ENCODE data around the gene EYA3. TPM values are rescaled to one million over a fixed set of nuclear protein-coding genes. Genes with fewer than 3 reads are reported as not detected.

EYA3 gene
- total RNA-seq, 1 donor from 2014 or later = 15.7 TPM

- Mint-ChIP-seq H3K27ac (ENCODE audit: unreplicated experiment) (no peak overlapping the region), H3K27me3 (ENCODE audit: low read depth) (peaks cover 12% of the 10 kb centered on the region), H3K36me3 (ENCODE audit: low read depth) (no peaks in the 10 kb centered on the region), H3K4me1 (ENCODE audit: low read depth) (peaks cover 16% of the 10 kb centered on the region), H3K4me3 (ENCODE audit: unreplicated experiment) (no peak overlapping the region), H3K9me3 (ENCODE audit: low read depth) (no peaks in the 10 kb centered on the region)
- no peak for TF ChIP-seq CTCF (IDR thresholded peaks at IDR 0.05)
- peak; percentile 15 for DNase-seq (ENCODE audit: low spot score)
Observed at GRCh38 chr1:27937524-27937836, 150.9 kb downstream of the EYA3 start.

- DNase-seq (ENCODE audit: low spot score) = no peak
- H3K27me3 Mint-ChIP-seq (ENCODE audit: low read depth) = peaks cover 12% of the 10 kb centered on the region
- H3K9me3 Mint-ChIP-seq (ENCODE audit: low read depth) = no peaks in the 10 kb centered on the region
- peaks cover 16% of the 10 kb centered on the region for H3K4me1 Mint-ChIP-seq (ENCODE audit: low read depth)
- TF ChIP-seq CTCF (IDR thresholded peaks at IDR 0.05) = no peak
- no peak overlapping the region for H3K27ac Mint-ChIP-seq (ENCODE audit: unreplicated experiment)
- no peaks in the 10 kb centered on the region for H3K36me3 Mint-ChIP-seq (ENCODE audit: low read depth)
- H3K4me3 Mint-ChIP-seq (ENCODE audit: unreplicated experiment) = no peak overlapping the region
Observed at GRCh38 chr1:27936370-27936769, 152.0 kb downstream of the EYA3 start.

- no peaks in the 10 kb centered on the region for H3K9me3 Mint-ChIP-seq (ENCODE audit: low read depth)
- no peaks in the 10 kb centered on the region for H3K36me3 Mint-ChIP-seq (ENCODE audit: low read depth)
- peaks cover 12% of the 10 kb centered on the region for H3K27me3 Mint-ChIP-seq (ENCODE audit: low read depth)
- no peak overlapping the region for H3K27ac Mint-ChIP-seq (ENCODE audit: unreplicated experiment)
- H3K4me3 Mint-ChIP-seq (ENCODE audit: unreplicated experiment) = no peak overlapping the region
- peaks cover 16% of the 10 kb centered on the region for H3K4me1 Mint-ChIP-seq (ENCODE audit: low read depth)
- TF ChIP-seq CTCF (IDR thresholded peaks at IDR 0.05) = no peak
- peak; percentile 24 for DNase-seq (ENCODE audit: low spot score)
Observed at GRCh38 chr1:27935721-27936120, 152.7 kb downstream of the EYA3 start.

GRCh38 chr1:27934818-27935549 lies 153.4 kb downstream of the EYA3 start, which contains the start of gene SMPDL3B:
TSS of gene SMPDL3B (plus strand) at chr1:27935000. CDS start at chr1:27935184, 184 bp downstream.
- H3K36me3 Mint-ChIP-seq (ENCODE audit: low read depth) = no peaks in the 10 kb centered on the region
- DNase-seq (ENCODE audit: low spot score) = no peak
- peaks cover 12% of the 10 kb centered on the region for H3K27me3 Mint-ChIP-seq (ENCODE audit: low read depth)
- peaks cover 16% of the 10 kb centered on the region for H3K4me1 Mint-ChIP-seq (ENCODE audit: low read depth)
- no peak within 1 kb of the TSS for H3K27ac Mint-ChIP-seq (ENCODE audit: unreplicated experiment)
- TF ChIP-seq CTCF (IDR thresholded peaks at IDR 0.05) = peak; percentile 24
- peak within 1 kb of the TSS; percentile 14 for H3K4me3 Mint-ChIP-seq (ENCODE audit: unreplicated experiment)
- no peaks in the 10 kb centered on the region for H3K9me3 Mint-ChIP-seq (ENCODE audit: low read depth)

GRCh38 chr1:27931759-27932158 lies 156.7 kb downstream of the EYA3 start:
- DNase-seq (ENCODE audit: low spot score) = no peak
- Mint-ChIP-seq H3K9me3 (ENCODE audit: low read depth) (no peaks in the 10 kb centered on the region), H3K27ac (ENCODE audit: unreplicated experiment) (no peak overlapping the region), H3K27me3 (ENCODE audit: low read depth) (peaks cover 12% of the 10 kb centered on the region), H3K4me3 (ENCODE audit: unreplicated experiment) (no peak overlapping the region), H3K4me1 (ENCODE audit: low read depth) (peaks cover 13% of the 10 kb centered on the region), H3K36me3 (ENCODE audit: low read depth) (no peaks in the 10 kb centered on the region)
- TF ChIP-seq CTCF (IDR thresholded peaks at IDR 0.05) = no peak
